HEK293T (cell line): ENCODE data around the gene RAMACL.

Source experiments
- BHLHE40 ChIP-seq: fragments of 450-650 bp; IDR thresholded peaks from 2 replicates; pipeline ENCODE4 v1.6.1; 2016; ENCODE audit warnings: mild to moderate bottlenecking, moderate library complexity, borderline replicate concordance
- CTBP1 ChIP-seq: fragments of 450-650 bp; IDR thresholded peaks from 2 replicates; pipeline ENCODE4 v1.6.1; 2016; ENCODE audit warnings: borderline replicate concordance
- FOXA1 ChIP-seq: fragments of 450-650 bp; IDR thresholded peaks from 2 replicates; pipeline ENCODE4 v1.6.1; 2016; ENCODE audit warnings: mild to moderate bottlenecking
- FOXK2 ChIP-seq: fragments of 450-650 bp; IDR thresholded peaks from 2 replicates; pipeline ENCODE4 v1.6.1; 2016; ENCODE audit warnings: mild to moderate bottlenecking
- L3MBTL2 ChIP-seq: fragments of 450-650 bp; conservative IDR thresholded peaks from 2 replicates; pipeline ENCODE4 v1.6.1; 2016; ENCODE audit warnings: mild to moderate bottlenecking
- LEF1 ChIP-seq: fragments of 450-650 bp; IDR thresholded peaks from 2 replicates; pipeline ENCODE4 v1.6.1; 2017; ENCODE audit warnings: mild to moderate bottlenecking, borderline replicate concordance
- NFRKB ChIP-seq: fragments of 450-650 bp; IDR thresholded peaks from 2 replicates; pipeline ENCODE4 v1.6.1; 2016; ENCODE audit warnings: mild to moderate bottlenecking, moderate library complexity
- PKNOX1 ChIP-seq: fragments of 450-650 bp; IDR thresholded peaks from 2 replicates; pipeline ENCODE4 v1.6.1; 2016
- SP1 ChIP-seq: fragments of 450-650 bp; IDR thresholded peaks from 2 replicates; pipeline ENCODE4 v1.6.1; 2017
- SUZ12 ChIP-seq: fragments of 450-650 bp; IDR thresholded peaks from 2 replicates; pipeline ENCODE4 v1.6.1; 2016; ENCODE audit warnings: mild to moderate bottlenecking
- TARDBP ChIP-seq: fragments of 450-650 bp; IDR thresholded peaks from 2 replicates; pipeline ENCODE4 v1.6.1; 2016

GRCh38 chr6:166552600-166552999 is 33.9 kb downstream of the RAMACL start:
- no peak for TF ChIP-seq LEF1
- no peak for TF ChIP-seq BHLHE40
- no peak for TF ChIP-seq NFRKB
- no peak for TF ChIP-seq TARDBP
- no peak for TF ChIP-seq L3MBTL2
- TF ChIP-seq SP1 = no peak
- TF ChIP-seq FOXK2 = no peak
- TF ChIP-seq CTBP1 = no peak
- TF ChIP-seq SUZ12 = no peak
- TF ChIP-seq FOXA1 = no peak
- TF ChIP-seq PKNOX1 = no peak
